ENCODE results near the gene CUBN.
"Not testable (repeated sequence)": the region's sequence is repeated elsewhere in the genome, so short reads cannot be mapped to it uniquely, and the experiment has no call there.

The CUBN gene

GRCh38 chr10:16852624-16853023, 277.0 kb downstream of the CUBN start:
- ATAC-seq (no peak), DNase-seq (no peak)
- H3K27ac Mint-ChIP-seq: no peak overlapping the region
- H3K9me3 Mint-ChIP-seq: no peaks in the 10 kb centered on the region
- no peaks in the 10 kb centered on the region for H3K27me3 Mint-ChIP-seq
- no peak overlapping the region for H3K4me3 Mint-ChIP-seq
- H3K4me1 Mint-ChIP-seq: no peaks in the 10 kb centered on the region

- H3K27ac Mint-ChIP-seq: no peak overlapping the region
- no peaks in the 10 kb centered on the region for H3K9me3 Mint-ChIP-seq
- H3K4me1 Mint-ChIP-seq: no peaks in the 10 kb centered on the region
- ATAC-seq: no peak
- no peaks in the 10 kb centered on the region for H3K27me3 Mint-ChIP-seq
- H3K4me3 Mint-ChIP-seq: no peak overlapping the region
- no peak for DNase-seq
Measured at GRCh38 chr10:16848562-16849154, 281.0 kb downstream of the CUBN start.

- no peak overlapping the region for H3K4me3 Mint-ChIP-seq
- H3K4me1 Mint-ChIP-seq: peaks cover 8% of the 10 kb centered on the region
- no peak for DNase-seq
- no peaks in the 10 kb centered on the region for H3K9me3 Mint-ChIP-seq
- no peak for ATAC-seq
- H3K27me3 Mint-ChIP-seq: no peaks in the 10 kb centered on the region
- no peak overlapping the region for H3K27ac Mint-ChIP-seq
Measured at GRCh38 chr10:16847644-16848043, 282.0 kb downstream of the CUBN start.

GRCh38 chr10:16845248-16845647, 284.4 kb downstream of the CUBN start:
- Mint-ChIP-seq H3K9me3 (no peaks in the 10 kb centered on the region), H3K27me3 (no peaks in the 10 kb centered on the region), H3K4me1 (peaks cover 8% of the 10 kb centered on the region), H3K27ac (no peak overlapping the region), H3K4me3 (no peak overlapping the region)
- DNase-seq (no peak), ATAC-seq (no peak)

GRCh38 chr10:16843252-16843870, 286.2 kb downstream of the CUBN start:
- Mint-ChIP-seq H3K4me1 (peaks cover 8% of the 10 kb centered on the region), H3K4me3 (no peak overlapping the region), H3K27ac (no peak overlapping the region), H3K27me3 (no peaks in the 10 kb centered on the region), H3K9me3 (no peaks in the 10 kb centered on the region)
- no peak for DNase-seq
- ATAC-seq: peak; percentile 84

- peak overlapping the region in 1 of 2 donors; percentile 30 for H3K27ac Mint-ChIP-seq
- peak; percentile 76 for ATAC-seq
- no peaks in the 10 kb centered on the region for H3K9me3 Mint-ChIP-seq
- H3K4me3 Mint-ChIP-seq: peak overlapping the region; percentile 43 to 57
- DNase-seq: no peak
- no peaks in the 10 kb centered on the region for H3K4me1 Mint-ChIP-seq
- no peaks in the 10 kb centered on the region for H3K27me3 Mint-ChIP-seq
Measured at GRCh38 chr10:16835228-16835627, 294.4 kb downstream of the CUBN start.

- H3K4me1 Mint-ChIP-seq: no peaks in the 10 kb centered on the region
- DNase-seq (no peak), ATAC-seq (no peak)
- no peaks in the 10 kb centered on the region for H3K27me3 Mint-ChIP-seq
- H3K4me3 Mint-ChIP-seq: no peak overlapping the region
- H3K27ac Mint-ChIP-seq: no peak overlapping the region
- H3K9me3 Mint-ChIP-seq: no peaks in the 10 kb centered on the region
Measured at GRCh38 chr10:16832351-16833080, 297.1 kb downstream of the CUBN start.

GRCh38 chr10:16828701-16829175, 300.9 kb downstream of the CUBN start:
- H3K27ac Mint-ChIP-seq: no peak overlapping the region
- no peaks in the 10 kb centered on the region for H3K4me1 Mint-ChIP-seq
- ATAC-seq (no peak), DNase-seq (no peak)
- no peaks in the 10 kb centered on the region for H3K27me3 Mint-ChIP-seq
- H3K9me3 Mint-ChIP-seq: no peaks in the 10 kb centered on the region
- H3K4me3 Mint-ChIP-seq: no peak overlapping the region

- ATAC-seq: peak; percentile 73
- DNase-seq: peak; percentile 56 to 58
- Mint-ChIP-seq H3K27me3 (no peaks in the 10 kb centered on the region), H3K27ac (peak overlapping the region in 1 of 2 donors; percentile 48), H3K9me3 (peaks cover 4 to 5% of the 10 kb centered on the region in 2 donors), H3K4me1 (no peaks in the 10 kb centered on the region), H3K4me3 (no peak overlapping the region)
Measured at GRCh38 chr10:16828114-16828568, 301.5 kb downstream of the CUBN start.

- peaks cover 6 to 11% of the 10 kb centered on the region in 2 donors for H3K9me3 Mint-ChIP-seq
- ATAC-seq, H3K27ac Mint-ChIP-seq, DNase-seq, H3K4me3 Mint-ChIP-seq, H3K27me3 Mint-ChIP-seq, H3K4me1 Mint-ChIP-seq: not testable (repeated sequence)
Measured at GRCh38 chr10:16827474-16827873, 302.1 kb downstream of the CUBN start.

- no peak for DNase-seq
- Mint-ChIP-seq H3K4me1 (peaks cover 15% of the 10 kb centered on the region), H3K9me3 (peaks cover 21 to 22% of the 10 kb centered on the region in 2 donors), H3K27ac (no peak overlapping the region), H3K4me3 (no peak overlapping the region), H3K27me3 (peaks cover 10% of the 10 kb centered on the region)
- no peak for ATAC-seq
Measured at GRCh38 chr10:16822726-16823360, 306.8 kb downstream of the CUBN start.

GRCh38 chr10:16822027-16822426, 307.6 kb downstream of the CUBN start:
- H3K4me1 Mint-ChIP-seq: peaks cover 15% of the 10 kb centered on the region
- ATAC-seq: no peak
- no peak overlapping the region for H3K4me3 Mint-ChIP-seq
- H3K9me3 Mint-ChIP-seq: peaks cover 21 to 22% of the 10 kb centered on the region in 2 donors
- DNase-seq: no peak
- peaks cover 10% of the 10 kb centered on the region for H3K27me3 Mint-ChIP-seq
- no peak overlapping the region for H3K27ac Mint-ChIP-seq

GRCh38 chr10:16820421-16820820, 309.2 kb downstream of the CUBN start:
- Mint-ChIP-seq H3K9me3 (peaks cover 21 to 22% of the 10 kb centered on the region in 2 donors), H3K4me3 (no peak overlapping the region), H3K4me1 (peaks cover 27% of the 10 kb centered on the region), H3K27ac (no peak overlapping the region), H3K27me3 (peaks cover 10% of the 10 kb centered on the region)
- ATAC-seq (no peak), DNase-seq (no peak)

GRCh38 chr10:16820018-16820417, 309.6 kb downstream of the CUBN start:
- Mint-ChIP-seq H3K27ac (no peak overlapping the region), H3K4me1 (peaks cover 31% of the 10 kb centered on the region), H3K9me3 (peaks cover 21 to 22% of the 10 kb centered on the region in 2 donors), H3K4me3 (no peak overlapping the region), H3K27me3 (peaks cover 10% of the 10 kb centered on the region)
- no peak for DNase-seq
- no peak for ATAC-seq

- peaks cover 10% of the 10 kb centered on the region for H3K27me3 Mint-ChIP-seq
- H3K4me3 Mint-ChIP-seq: no peak overlapping the region
- peaks cover 37% of the 10 kb centered on the region for H3K4me1 Mint-ChIP-seq
- ATAC-seq (no peak), DNase-seq (no peak)
- no peak overlapping the region for H3K27ac Mint-ChIP-seq
- peaks cover 21 to 22% of the 10 kb centered on the region in 2 donors for H3K9me3 Mint-ChIP-seq
Measured at GRCh38 chr10:16819436-16819835, 310.2 kb downstream of the CUBN start.

Data from stimulated activated naive CD8-positive, alpha-beta T cell treated with anti-CD3 and anti-CD28 coated beads, Interleukin-15, amount 100 ng/mL, for 72 hours (primary cell).